K562 (cell line): ENCODE measurements around the gene SH3D19. TPM values are rescaled to one million over a fixed set of nuclear protein-coding genes. Genes with fewer than 3 reads are reported as not detected.

Experiments
- ATAC-seq: fragments of 200-7000 bp; cut with Tn5 transposase; 3 replicates; pipeline ENCODE4 v1.9.1; 2020; ENCODE audit warnings: moderate library complexity
- BruUV-seq: library from RNA; stranded (reverse); fragments of 400-500 nt; replicated peaks from 2 replicates; lab custom pipeline; 2021; lab: Mats Ljungman, UMichigan
- CTCF ChIA-PET: fragments of 300-600 bp; formaldehyde crosslinking; extraction: SDS; loops from one replicate; lab custom pipeline; 2021; ENCODE audit warnings: low intra/inter-chr PET ratio; lab: Yijun Ruan, JAX
- POLR2A ChIA-PET: fragments of 300-600, 350-650 bp; sonication (Branson Sonifier 250); formaldehyde crosslinking; extraction: SDS; loops from one replicate; lab custom pipeline; 2021; ENCODE audit warnings: antibody characterized with exemption, inconsistent platforms; lab: Yijun Ruan, JAX
- DNase-seq, 4 experiments: peaks; one replicate each; pipeline versions ENCODE4 v3.0.0 to v3.0.0-alpha.2; 2011 to 2018; ENCODE audit warnings: low spot score in 3 of 4, mixed read lengths in 3 of 4; ENCODE audit errors: extremely low read depth in 1 of 4
- FAIRE-seq: peaks from 2 replicates; lab custom pipeline; 2011; peaks lifted over from hg19 to GRCh38; lab: Jason Lieb, UNC
- H2AFZ ChIP-seq: 2 replicates; pipeline ENCODE4 v1.6.0; 2011; ENCODE audit warnings: low read depth, low read length, control low read depth, inconsistent platforms
- H3K27ac ChIP-seq: fragments of 200-600 bp; 3 replicates; pipeline ENCODE4 v1.8.0; 2011; ENCODE audit warnings: low read depth, mild to moderate bottlenecking, control low read depth, inconsistent platforms, low read length, moderate library complexity, mixed read lengths; ENCODE audit errors: extremely low read depth
- H3K27me3 ChIP-seq, 2 experiments: fragments of 300-600 bp in 1 of 2; 2 replicates in 1 of 2; 3 replicates in 1 of 2; pipeline versions ENCODE4 v1.6.0 to v1.8.0; 2011; ENCODE audit warnings: inconsistent platforms in 2 of 2, low read length in 2 of 2, mild to moderate bottlenecking in 1 of 2, mixed read lengths in 1 of 2, moderate library complexity in 1 of 2; ENCODE audit not compliant: control insufficient read depth in 2 of 2, insufficient read depth in 2 of 2
- H3K36me3 ChIP-seq: fragments of 300-600 bp; 3 replicates; pipeline ENCODE4 v1.8.0; 2011; ENCODE audit warnings: mild to moderate bottlenecking, low read length, inconsistent platforms; ENCODE audit not compliant: control insufficient read depth, insufficient read depth
- H3K4me1 ChIP-seq, 2 experiments: fragments of 200-600 bp in 1 of 2; replicated peaks in 1 of 2; 2 replicates in 1 of 2; 3 replicates in 1 of 2; pipeline versions ENCODE4 v1.5.1 to v1.8.0; 2011; ENCODE audit warnings: inconsistent platforms in 2 of 2, low read length in 2 of 2, mild to moderate bottlenecking in 1 of 2, mixed read lengths in 1 of 2, moderate library complexity in 1 of 2; ENCODE audit not compliant: control insufficient read depth in 2 of 2, insufficient read depth in 2 of 2
- H3K4me2 ChIP-seq: 2 replicates; pipeline ENCODE4 v1.6.1; 2011; ENCODE audit warnings: low read length, control low read depth, inconsistent platforms, mixed read lengths; ENCODE audit not compliant: insufficient read depth
- H3K4me3 ChIP-seq: fragments of 200-600 bp; sonication (generic), shearing (Covaris generic); 2 replicates; pipeline ENCODE4 v1.5.1; 2016; ENCODE audit warnings: control low read depth, inconsistent platforms
- H3K79me2 ChIP-seq: fragments of 200-600 bp; 3 replicates; pipeline ENCODE4 v1.8.0; 2011; ENCODE audit warnings: low read length, inconsistent platforms; ENCODE audit not compliant: control insufficient read depth, insufficient read depth
- H3K9ac ChIP-seq, 2 experiments: 2 replicates each; pipeline versions ENCODE4 v1.6.0 to v1.6.1; 2011; ENCODE audit warnings: low read depth in 2 of 2, low read length in 2 of 2, control low read depth in 1 of 2, inconsistent platforms in 1 of 2, mild to moderate bottlenecking in 1 of 2, mixed read lengths in 1 of 2; ENCODE audit not compliant: insufficient read depth in 1 of 2
- H3K9me1 ChIP-seq: one replicate; pipeline ENCODE4 v1.6.0; 2011; ENCODE audit warnings: inconsistent platforms, mild to moderate bottlenecking, low read length, moderate library complexity; ENCODE audit not compliant: control insufficient read depth, insufficient read depth
- H3K9me3 ChIP-seq: replicated peaks from 2 replicates; pipeline ENCODE4 v1.5.1; 2011; ENCODE audit warnings: low read depth, low read length, inconsistent platforms; ENCODE audit not compliant: control insufficient read depth, insufficient read depth
- H4K20me1 ChIP-seq: replicated peaks from 2 replicates; pipeline ENCODE4 v1.6.1; 2011; ENCODE audit warnings: low read length, inconsistent platforms, mixed read lengths; ENCODE audit not compliant: control insufficient read depth, insufficient read depth
- MCM7 ChIP-seq, 2 experiments: fragments of 450-650 bp; IDR thresholded peaks; 2 replicates each; pipeline ENCODE4 v1.6.1; 2016 to 2018
- PHF20 ChIP-seq: fragments of 450-650 bp; IDR thresholded peaks from 2 replicates; pipeline ENCODE4 v1.6.1; 2018; ENCODE audit not compliant: partially characterized antibody
- SNRNP70 ChIP-seq: fragments of 200-400 bp; formaldehyde crosslinking; optimal IDR thresholded peaks from 2 replicates; pipeline ENCODE3; 2017; ENCODE audit warnings: low read depth, low read length
- STAG1 ChIP-seq: sonication (generic); formaldehyde crosslinking; IDR thresholded peaks from 2 replicates; pipeline ENCODE4 v1.5.0; 2020; ENCODE audit warnings: missing genetic modification reagents, borderline replicate concordance
- XRCC5 ChIP-seq: fragments of 200-400 bp; formaldehyde crosslinking; IDR thresholded peaks from 2 replicates; pipeline ENCODE4 v1.6.1; 2017; ENCODE audit warnings: low read depth, mild to moderate bottlenecking, low read length
- ZNF311 ChIP-seq: fragments of 250-450 bp; sonication (Bioruptor Pico); IDR thresholded peaks from 2 replicates; pipeline ENCODE4 v1.4.0; 2020; ENCODE audit warnings: mild to moderate bottlenecking, moderate library complexity
- ZNF324 ChIP-seq: fragments of 250-450 bp; sonication (Bioruptor Pico); IDR thresholded peaks from 2 replicates; pipeline ENCODE4 v1.4.0; 2020; ENCODE audit warnings: mild to moderate bottlenecking
- WGBS: fragments of 100-300 bp; shearing (Covaris generic); methylation state at CpG from one replicate; pipeline ENCODE4 v1.1.6; 2016; ENCODE audit warnings: low coverage, mixed read lengths; ENCODE audit not compliant: insufficient coverage; ENCODE audit errors: missing lambda C conversion rate; 5-methylcytosine and 5-hydroxymethylcytosine counted together
- in situ Hi-C: fragments of 300-500 bp; cut with MboI; formaldehyde crosslinking; loops from 4 replicates; pipeline ENCODE4 v1.15.0; 2018; ENCODE audit warnings: inconsistent platforms, mixed read lengths
- intact Hi-C: fragments of 100-400 bp; cut with micrococcal nuclease; formaldehyde crosslinking; loops from 2 replicates; pipeline ENCODE4 v1.14.2; 2022
- polyA plus RNA-seq, 8 experiments: library from polyadenylated mRNA; depleted of rRNA in 4 of 8; stranded (reverse) in 5 of 8; unstranded in 3 of 8; fragments of >200 nt; fragmentation: Nextera tagmentation in 2 of 8; fragmentation: Illumina TruSeq in 1 of 8; extraction: Ambion mirVana in 2 of 8; extraction: Trizol in 1 of 8; gene quantifications; 2 replicates each; pipeline versions ENCODE4 v1.2.1 to v1.2.3, GENCODE V29; 2011 to 2014; ENCODE audit warnings: inconsistent platforms in 1 of 8, missing spikeins in 1 of 8
- total RNA-seq, 7 experiments: library from RNA; depleted of rRNA in 6 of 7; stranded (reverse); fragments of >200 nt in 6 of 7; fragmentation: Illumina TruSeq in 2 of 7; extraction: Trizol in 2 of 7; gene quantifications; 2 replicates each; pipeline versions ENCODE4 v1.2.1 to v1.2.3, GENCODE V29; 2011 to 2021; ENCODE audit warnings: low replicate concordance in 1 of 7
- TF ChIP-seq, protein P1 (sequence below): fragments of 250-450 bp; sonication (Bioruptor Pico); IDR thresholded peaks from 2 replicates; pipeline ENCODE4 v1.4.0; 2020; ENCODE audit warnings: mild to moderate bottlenecking, moderate library complexity
- TF ChIP-seq, protein P2 (sequence below): fragments of 450-650 bp; conservative IDR thresholded peaks from 2 replicates; pipeline ENCODE4 v1.6.1; 2016; ENCODE audit warnings: missing genetic modification characterization, low read depth, mild to moderate bottlenecking, control low read depth, missing compliant biosample characterization

SH3D19 gene
- total and polyA plus RNA-seq, 9 of the 15 experiments (the other 6 are each of a cell fraction or from before 2014, with no cell fraction given): 0.42 to 2.2 (median 1.1) TPM; not detected in 6

DNA sequence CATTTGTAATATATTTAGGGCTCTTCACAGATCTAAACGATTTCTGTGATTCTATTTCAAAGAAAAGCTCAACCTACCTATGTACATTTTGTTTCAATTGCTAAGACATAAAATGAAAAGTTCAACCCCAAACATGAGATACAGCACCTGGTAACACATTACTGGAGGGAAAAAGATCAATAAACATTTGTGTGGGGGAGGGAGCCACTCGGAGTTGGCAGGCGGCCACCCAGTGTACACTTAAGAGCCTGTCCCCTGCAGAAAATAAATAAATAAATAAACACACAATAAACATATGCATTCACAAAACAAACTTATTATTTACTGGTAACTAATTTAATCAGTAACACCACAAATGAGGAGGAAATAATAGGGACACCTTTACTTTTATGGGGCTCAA is 29.2 kb downstream of the SH3D19 start:
- no peaks in the 10 kb centered on the region for H4K20me1 ChIP-seq

More for the DNA sequence above, 29.2 kb downstream of the SH3D19 start:
- intact Hi-C loops: no loop called here
- FAIRE-seq (no peak), ATAC-seq (no peak), DNase-seq (no peak)
- H3K9ac ChIP-seq: no peak overlapping the region
- H3K4me1 ChIP-seq: no peaks in the 10 kb centered on the region
- no peaks in the 10 kb centered on the region for H3K79me2 ChIP-seq
- H3K4me2 ChIP-seq: no peak overlapping the region
- no peaks in the 10 kb centered on the region for H3K36me3 ChIP-seq
- H3K4me3 ChIP-seq: no peak overlapping the region
- TF ChIP-seq, protein P1, sequence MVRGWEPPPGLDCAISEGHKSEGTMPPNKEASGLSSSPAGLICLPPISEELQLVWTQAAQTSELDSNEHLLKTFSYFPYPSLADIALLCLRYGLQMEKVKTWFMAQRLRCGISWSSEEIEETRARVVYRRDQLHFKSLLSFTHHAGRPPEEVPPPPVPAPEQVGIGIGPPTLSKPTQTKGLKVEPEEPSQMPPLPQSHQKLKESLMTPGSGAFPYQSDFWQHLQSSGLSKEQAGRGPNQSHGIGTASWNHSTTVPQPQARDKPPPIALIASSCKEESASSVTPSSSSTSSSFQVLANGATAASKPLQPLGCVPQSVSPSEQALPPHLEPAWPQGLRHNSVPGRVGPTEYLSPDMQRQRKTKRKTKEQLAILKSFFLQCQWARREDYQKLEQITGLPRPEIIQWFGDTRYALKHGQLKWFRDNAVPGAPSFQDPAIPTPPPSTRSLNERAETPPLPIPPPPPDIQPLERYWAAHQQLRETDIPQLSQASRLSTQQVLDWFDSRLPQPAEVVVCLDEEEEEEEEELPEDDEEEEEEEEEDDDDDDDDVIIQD (CRISPR knock-in tag): no peak
- TF ChIP-seq XRCC5 (no peak), SNRNP70 (no peak), STAG1 (no peak), ZNF324 (no peak), PHF20 (no peak), MCM7 (IDR thresholded peaks at IDR 0.05) (no peak), ZNF311 (CRISPR knock-in tag) (no peak)
- TF ChIP-seq, protein P2, sequence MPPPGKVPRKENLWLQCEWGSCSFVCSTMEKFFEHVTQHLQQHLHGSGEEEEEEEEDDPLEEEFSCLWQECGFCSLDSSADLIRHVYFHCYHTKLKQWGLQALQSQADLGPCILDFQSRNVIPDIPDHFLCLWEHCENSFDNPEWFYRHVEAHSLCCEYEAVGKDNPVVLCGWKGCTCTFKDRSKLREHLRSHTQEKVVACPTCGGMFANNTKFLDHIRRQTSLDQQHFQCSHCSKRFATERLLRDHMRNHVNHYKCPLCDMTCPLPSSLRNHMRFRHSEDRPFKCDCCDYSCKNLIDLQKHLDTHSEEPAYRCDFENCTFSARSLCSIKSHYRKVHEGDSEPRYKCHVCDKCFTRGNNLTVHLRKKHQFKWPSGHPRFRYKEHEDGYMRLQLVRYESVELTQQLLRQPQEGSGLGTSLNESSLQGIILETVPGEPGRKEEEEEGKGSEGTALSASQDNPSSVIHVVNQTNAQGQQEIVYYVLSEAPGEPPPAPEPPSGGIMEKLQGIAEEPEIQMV: no peak
- WGBS: 0% methylated on average over 3 of the region's 3 CpGs
- in situ Hi-C loops: no loop called here
- H2AFZ ChIP-seq: no peak overlapping the region
- H3K9me3 ChIP-seq: no peaks in the 10 kb centered on the region
- CTCF ChIA-PET: no interaction called here
- BruUV-seq: no TSS peak
- POLR2A ChIA-PET: no interaction called here
- no peak overlapping the region for H3K27ac ChIP-seq
- H3K27me3 ChIP-seq: peaks cover 5 to 6% of the 10 kb centered on the region in 2 experiments; a peak in 4 of 5 replicates
- H3K9me1 ChIP-seq: no peaks in the 10 kb centered on the region
